ENCODE results near the gene GNAI1.

The GNAI1 gene

GRCh38 chr7:80260606-80261005, 126.0 kb downstream of the GNAI1 start:
- Histone ChIP-seq H3K4me3 (ENCODE audit: low read depth in 1 of 2, low read length in 2 of 2) (no peak overlapping the region), H3K4me1 (ENCODE audit: insufficient read depth, low read length) (no peaks in the 10 kb centered on the region), H3K9ac (ENCODE audit: low read depth, low read length) (no peak overlapping the region), H2AFZ (ENCODE audit: low read depth, low read length) (no peak overlapping the region), H3K9me3 (ENCODE audit: insufficient read depth, low read length, severe bottlenecking) (no peaks in the 10 kb centered on the region), H3K79me2 (ENCODE audit: insufficient read depth, low read length) (no peaks in the 10 kb centered on the region), H3K27me3 (ENCODE audit: insufficient read depth, low read length, poor library complexity) (no peaks in the 10 kb centered on the region), H3K4me2 (ENCODE audit: insufficient read depth, low read length) (no peak overlapping the region), H3K36me3 (ENCODE audit: insufficient read depth, low read length) (no peaks in the 10 kb centered on the region), H4K20me1 (ENCODE audit: insufficient read depth, low read length) (no peaks in the 10 kb centered on the region), H3K27ac (ENCODE audit: low read length) (no peak overlapping the region)
- TF ChIP-seq EZH2 (IDR thresholded peaks at IDR 0.05; ENCODE audit: borderline replicate concordance, low read depth, low read length, severe bottlenecking) (no peak), CTCF (IDR thresholded peaks at IDR 0.05; ENCODE audit: borderline replicate concordance, extremely low read depth, low read length, poor library complexity, severe bottlenecking) (no peak)
- DNase-seq = no peak
- no peak for ATAC-seq (ENCODE audit: insufficient read depth, low read depth)

- no peak for ATAC-seq (ENCODE audit: insufficient read depth, low read depth)
- no peaks in the 10 kb centered on the region for H3K36me3 ChIP-seq (ENCODE audit: insufficient read depth, low read length)
- no peaks in the 10 kb centered on the region for H3K79me2 ChIP-seq (ENCODE audit: insufficient read depth, low read length)
- no peak overlapping the region for H3K27ac ChIP-seq (ENCODE audit: low read length)
- no peak for DNase-seq
- H2AFZ ChIP-seq (ENCODE audit: low read depth, low read length) = no peak overlapping the region
- no peaks in the 10 kb centered on the region for H4K20me1 ChIP-seq (ENCODE audit: insufficient read depth, low read length)
- H3K9ac ChIP-seq (ENCODE audit: low read depth, low read length) = no peak overlapping the region
- no peaks in the 10 kb centered on the region for H3K27me3 ChIP-seq (ENCODE audit: insufficient read depth, low read length, poor library complexity)
- TF ChIP-seq EZH2 (IDR thresholded peaks at IDR 0.05; ENCODE audit: borderline replicate concordance, low read depth, low read length, severe bottlenecking) = no peak
- TF ChIP-seq CTCF (IDR thresholded peaks at IDR 0.05; ENCODE audit: borderline replicate concordance, extremely low read depth, low read length, poor library complexity, severe bottlenecking) = no peak
- H3K9me3 ChIP-seq (ENCODE audit: insufficient read depth, low read length, severe bottlenecking) = no peaks in the 10 kb centered on the region
- H3K4me3 ChIP-seq (ENCODE audit: low read depth in 1 of 2, low read length in 2 of 2) = no peak overlapping the region
- no peak overlapping the region for H3K4me2 ChIP-seq (ENCODE audit: insufficient read depth, low read length)
- no peaks in the 10 kb centered on the region for H3K4me1 ChIP-seq (ENCODE audit: insufficient read depth, low read length)
Measured at GRCh38 chr7:80263333-80263732, 128.7 kb downstream of the GNAI1 start.

DNA sequence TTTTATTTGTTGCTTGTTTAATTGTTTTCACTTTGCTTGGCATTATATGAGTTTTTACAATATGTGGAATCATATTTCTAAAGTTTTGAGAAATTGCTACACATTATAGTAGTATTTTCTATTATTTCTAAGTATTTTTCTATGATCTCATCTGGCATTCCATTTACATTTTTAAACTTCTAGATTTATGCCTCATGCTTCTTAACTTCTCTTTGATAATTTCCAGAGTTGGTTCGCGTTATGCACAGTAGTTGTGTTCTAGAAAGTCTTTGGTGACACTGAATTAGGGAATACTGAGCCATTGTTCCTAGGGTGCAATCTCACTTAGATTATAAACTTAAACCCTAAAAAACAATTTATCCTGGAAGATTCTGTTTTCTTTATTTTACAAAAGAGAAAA, 129.2 kb downstream of the GNAI1 start:
- H3K4me2 ChIP-seq (ENCODE audit: insufficient read depth, low read length) = no peak overlapping the region
- TF ChIP-seq EZH2 (IDR thresholded peaks at IDR 0.05; ENCODE audit: borderline replicate concordance, low read depth, low read length, severe bottlenecking) (no peak), CTCF (IDR thresholded peaks at IDR 0.05; ENCODE audit: borderline replicate concordance, extremely low read depth, low read length, poor library complexity, severe bottlenecking) (no peak)
- no peak overlapping the region for H3K9ac ChIP-seq (ENCODE audit: low read depth, low read length)
- no peaks in the 10 kb centered on the region for H3K27me3 ChIP-seq (ENCODE audit: insufficient read depth, low read length, poor library complexity)
- no peak overlapping the region for H3K27ac ChIP-seq (ENCODE audit: low read length)
- no peak overlapping the region for H2AFZ ChIP-seq (ENCODE audit: low read depth, low read length)
- no peaks in the 10 kb centered on the region for H3K36me3 ChIP-seq (ENCODE audit: insufficient read depth, low read length)
- DNase-seq = no peak
- ATAC-seq (ENCODE audit: insufficient read depth, low read depth) = no peak
- H3K4me1 ChIP-seq (ENCODE audit: insufficient read depth, low read length) = no peaks in the 10 kb centered on the region
- no peaks in the 10 kb centered on the region for H3K9me3 ChIP-seq (ENCODE audit: insufficient read depth, low read length, severe bottlenecking)
- no peak overlapping the region for H3K4me3 ChIP-seq (ENCODE audit: low read depth in 1 of 2, low read length in 2 of 2)
- no peaks in the 10 kb centered on the region for H4K20me1 ChIP-seq (ENCODE audit: insufficient read depth, low read length)
- no peaks in the 10 kb centered on the region for H3K79me2 ChIP-seq (ENCODE audit: insufficient read depth, low read length)
